HG02642 (cell line): Measurements from ENCODE around the gene PTPRD.

Experiments
- ATAC-seq: cut with Tn5 transposase; IDR thresholded peaks from one replicate; pipeline ENCODE4 v1.9.1; 2021; ENCODE audit warnings: mild to moderate bottlenecking; ENCODE audit not compliant: unreplicated experiment, poor library complexity

The PTPRD gene

DNA sequence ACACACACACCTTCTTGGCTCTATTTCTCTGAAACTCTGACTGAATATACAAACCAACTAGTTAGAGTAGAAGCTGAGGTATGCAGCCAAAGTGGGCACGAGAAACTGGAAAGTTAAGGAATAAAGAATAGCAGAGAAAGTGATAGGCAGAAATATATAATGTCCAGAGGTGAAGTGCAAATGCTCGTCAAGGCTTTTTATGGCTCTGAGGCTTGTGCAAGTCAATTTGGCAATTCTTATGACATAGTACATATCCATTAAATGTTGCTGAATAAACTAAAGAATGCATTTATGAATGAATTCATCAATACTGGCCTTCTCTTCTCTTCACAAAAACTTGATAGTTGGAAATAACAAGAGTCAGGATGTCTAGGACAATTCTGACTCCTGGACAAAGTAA is 2323.1 kb downstream of the PTPRD start:
- no peak for ATAC-seq

DNA sequence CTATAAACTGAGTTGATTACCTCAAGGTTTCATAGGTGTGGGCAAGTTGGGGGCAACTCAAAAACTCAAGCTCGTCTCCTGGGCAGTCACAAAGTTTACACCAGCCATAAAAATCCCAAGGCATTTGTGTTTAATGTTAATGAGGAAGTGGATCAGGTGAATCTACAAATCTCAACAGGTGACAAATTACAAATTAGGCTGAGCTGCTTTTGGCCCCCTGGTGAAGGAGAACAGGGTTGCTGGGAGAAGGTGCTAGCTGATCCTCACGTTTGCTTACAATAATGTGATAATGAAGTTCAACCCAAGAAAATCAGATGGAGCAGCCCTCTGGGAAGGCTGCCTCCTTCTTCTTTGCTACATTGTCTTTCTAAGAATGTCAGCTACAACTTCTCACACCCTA is 2324.8 kb downstream of the PTPRD start:
- no peak for ATAC-seq

DNA sequence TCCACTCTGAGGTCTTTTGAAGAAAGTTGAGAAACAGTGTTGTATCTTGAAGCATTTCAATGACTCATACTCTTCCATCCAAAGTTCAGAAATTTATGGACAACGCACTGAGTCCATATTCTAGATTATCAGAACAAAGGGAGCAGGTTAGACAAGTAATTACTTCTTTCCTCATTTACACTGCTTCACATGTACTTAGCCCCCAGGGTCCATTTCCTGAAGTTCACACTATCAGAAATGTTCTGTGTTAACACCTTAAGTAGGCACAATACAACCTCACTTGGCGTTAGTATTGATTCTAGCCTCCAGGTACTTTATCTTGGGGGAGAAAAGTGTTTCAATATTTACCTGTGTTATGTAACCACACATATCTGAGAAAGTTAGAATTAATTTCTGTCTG is 2325.3 kb downstream of the PTPRD start:
- ATAC-seq, result no peak

DNA sequence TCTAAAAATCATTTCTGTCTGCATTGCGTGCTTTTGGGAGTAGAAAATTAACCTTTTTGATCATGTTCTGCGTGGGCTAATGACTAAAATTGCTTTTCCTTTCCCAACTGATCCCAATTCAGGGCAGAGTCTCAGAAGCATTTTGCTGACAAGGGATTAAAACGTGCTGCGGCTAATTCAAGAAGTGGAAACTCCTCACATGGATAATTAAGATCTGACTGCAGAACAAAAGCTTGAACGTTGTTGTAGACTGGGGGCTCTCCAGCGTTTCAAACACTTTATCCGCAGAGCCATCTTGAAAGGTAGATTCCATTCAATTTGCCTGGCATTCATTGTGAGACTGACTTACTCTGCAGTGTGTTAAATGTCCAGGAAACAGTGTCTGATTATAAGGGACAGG is 2327.9 kb downstream of the PTPRD start:
- ATAC-seq, result no peak

DNA sequence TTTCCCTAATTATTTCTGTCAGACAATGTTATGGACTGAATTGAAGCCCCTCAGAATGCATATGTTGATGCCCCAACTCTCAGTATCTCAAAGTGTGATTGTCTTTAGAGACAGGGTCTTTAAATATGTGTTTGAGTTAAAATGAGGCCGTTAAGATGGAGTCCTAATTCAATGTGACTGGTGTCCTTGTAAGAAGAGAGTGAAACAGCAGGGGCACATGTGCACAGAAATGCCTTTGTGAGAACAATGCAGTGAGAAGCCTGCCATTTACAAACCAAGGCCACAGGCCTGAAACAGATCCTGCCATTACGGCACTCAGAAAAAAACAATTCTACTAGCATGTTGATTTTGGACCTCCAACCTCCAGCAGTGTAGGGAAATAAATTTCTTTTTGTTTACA is 2330.3 kb downstream of the PTPRD start:
- no peak for ATAC-seq

DNA sequence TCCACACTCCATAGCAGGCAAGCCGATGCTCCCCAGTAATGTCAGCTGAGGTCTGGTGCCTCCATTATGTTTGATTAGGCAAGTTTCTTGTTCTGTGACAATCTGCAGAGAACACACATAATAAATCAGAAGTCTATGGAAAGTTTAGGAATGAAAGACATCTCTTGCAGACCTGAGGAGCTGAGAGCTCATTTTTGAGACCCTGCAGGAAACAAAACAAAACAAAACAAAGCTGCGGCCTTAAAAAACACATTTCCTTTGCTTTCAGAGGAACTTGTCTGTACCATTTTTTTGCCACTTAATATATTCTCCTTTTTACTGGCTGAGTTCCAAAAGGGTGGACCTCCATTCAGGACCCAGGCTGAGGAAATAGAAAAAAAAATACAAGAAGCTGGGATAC is 2332.0 kb downstream of the PTPRD start:
- no peak for ATAC-seq

DNA sequence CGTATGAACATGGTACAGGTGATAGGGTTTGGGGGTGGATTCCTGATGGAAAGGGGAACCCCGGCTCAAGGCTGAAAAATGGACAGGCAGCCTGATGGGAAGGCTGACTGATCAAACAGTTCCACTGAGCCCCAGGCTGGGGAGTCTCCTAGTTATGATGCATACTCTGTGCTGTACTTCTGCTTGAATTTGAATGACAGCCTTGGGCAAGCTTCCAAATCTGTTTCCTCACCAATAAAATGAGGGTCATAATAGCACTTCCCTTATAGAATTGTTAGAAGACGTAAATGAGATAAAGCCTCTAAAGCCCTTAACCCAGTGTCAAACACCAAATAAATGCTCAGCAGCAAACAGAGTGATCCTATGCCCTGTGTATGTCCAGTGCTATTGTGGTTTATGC is 2334.8 kb downstream of the PTPRD start:
- ATAC-seq, result no peak

DNA sequence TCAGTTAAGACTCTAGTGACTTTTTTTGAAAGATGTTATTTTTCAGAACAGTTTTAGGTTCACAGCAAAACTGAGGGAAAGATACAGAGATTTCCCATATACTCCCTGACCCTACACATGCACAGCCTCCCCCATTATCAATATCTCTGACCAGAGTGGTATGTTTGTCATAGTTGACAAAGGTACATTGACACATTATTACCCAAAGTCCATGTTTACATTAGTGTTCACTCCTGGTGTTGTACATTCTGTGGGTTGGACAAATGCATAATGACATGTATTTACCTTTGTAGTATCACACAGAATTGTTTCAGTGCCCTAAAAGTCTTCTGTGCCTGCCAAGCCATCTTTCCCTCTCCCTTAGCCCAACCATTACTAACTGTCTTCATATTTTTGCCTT is 2342.6 kb downstream of the PTPRD start:
- ATAC-seq, result no peak

DNA sequence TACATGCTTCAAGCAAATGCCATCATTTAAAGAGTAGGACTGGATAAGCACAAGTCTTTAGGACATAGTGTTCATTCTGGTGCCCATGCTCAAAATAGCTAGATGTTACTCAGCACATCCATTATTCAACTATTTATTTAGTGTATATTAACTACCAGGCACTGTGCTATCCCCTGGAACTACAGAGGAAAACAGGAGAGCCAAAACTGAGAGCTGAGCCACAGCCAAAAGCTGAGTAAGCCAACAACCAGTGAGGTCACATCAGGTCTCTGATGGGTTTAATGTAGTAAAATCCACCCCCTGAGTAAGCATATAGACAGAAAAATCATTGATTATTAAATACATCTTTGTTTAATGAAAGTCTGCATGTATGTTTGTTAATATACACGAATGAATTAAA is 2343.9 kb downstream of the PTPRD start:
- no peak for ATAC-seq

DNA sequence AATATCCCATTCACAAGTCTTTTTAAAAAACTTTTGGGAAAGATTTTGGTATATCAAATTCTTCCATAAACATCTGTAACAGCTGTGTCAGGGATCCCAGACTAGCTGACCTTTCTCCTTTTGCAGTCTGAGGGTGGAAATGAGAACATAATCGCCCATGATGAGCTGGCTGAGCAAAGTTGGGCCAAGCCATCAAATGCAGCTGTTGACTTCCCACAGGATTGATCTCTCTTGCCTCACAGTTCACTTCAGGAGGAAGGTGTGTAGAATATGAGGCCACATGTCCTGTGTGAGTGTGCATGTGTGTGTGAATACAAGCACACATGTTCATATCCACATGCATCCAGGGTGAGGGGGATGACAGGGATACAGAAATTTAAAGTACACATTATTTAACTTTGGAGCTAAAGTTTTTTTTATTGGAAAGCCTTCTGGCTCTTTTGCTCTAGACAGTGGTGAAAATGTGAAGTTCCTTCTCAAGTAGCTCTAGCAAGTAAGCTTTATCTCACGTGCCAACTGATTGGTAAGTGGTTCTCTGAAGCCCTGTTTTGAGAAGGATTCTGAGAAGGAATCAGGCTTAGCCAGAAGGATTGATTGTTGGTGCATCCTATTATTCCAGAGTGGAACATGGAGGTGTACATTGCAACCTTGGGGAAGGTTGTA is 2344.5 kb downstream of the PTPRD start:
- ATAC-seq, result no peak

DNA sequence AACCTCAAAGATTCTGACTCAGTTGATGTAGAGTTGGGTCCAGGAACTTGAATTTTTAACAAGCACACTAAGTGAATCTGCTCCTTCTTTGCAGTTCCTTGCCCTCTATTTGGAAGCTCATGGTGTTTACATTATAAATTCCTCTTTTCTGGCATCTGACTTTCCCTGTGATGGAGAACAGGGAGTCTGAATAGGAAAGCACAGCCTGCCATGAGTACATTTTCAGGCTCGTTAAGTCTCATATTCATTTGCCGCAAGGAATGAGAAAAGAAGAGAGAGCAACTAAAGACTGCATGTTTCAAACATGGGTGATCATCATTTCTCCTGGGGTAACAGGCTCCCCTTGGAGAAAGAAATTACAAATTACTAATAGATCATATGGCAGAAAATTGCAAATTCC is 2345.2 kb downstream of the PTPRD start:
- ATAC-seq, result no peak

DNA sequence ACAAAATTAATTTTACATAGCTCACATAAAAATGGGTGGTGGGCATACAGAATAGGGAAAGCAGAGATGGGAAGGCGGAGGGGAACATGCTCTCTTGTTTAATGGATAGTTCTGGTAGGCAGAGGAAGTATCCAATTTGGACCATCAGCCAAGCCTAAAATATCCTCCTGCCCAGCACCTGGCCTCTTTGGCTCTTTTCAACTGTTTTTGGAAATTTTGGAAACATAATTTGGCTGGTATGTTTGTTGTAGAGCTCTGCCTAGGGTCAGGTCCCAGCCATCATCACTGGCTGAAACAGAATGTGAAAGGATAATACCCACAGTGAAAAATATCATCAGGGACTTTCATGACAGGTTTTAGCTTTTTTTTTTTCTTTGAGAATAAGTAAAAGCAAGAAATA is 2345.9 kb downstream of the PTPRD start:
- no peak for ATAC-seq

DNA sequence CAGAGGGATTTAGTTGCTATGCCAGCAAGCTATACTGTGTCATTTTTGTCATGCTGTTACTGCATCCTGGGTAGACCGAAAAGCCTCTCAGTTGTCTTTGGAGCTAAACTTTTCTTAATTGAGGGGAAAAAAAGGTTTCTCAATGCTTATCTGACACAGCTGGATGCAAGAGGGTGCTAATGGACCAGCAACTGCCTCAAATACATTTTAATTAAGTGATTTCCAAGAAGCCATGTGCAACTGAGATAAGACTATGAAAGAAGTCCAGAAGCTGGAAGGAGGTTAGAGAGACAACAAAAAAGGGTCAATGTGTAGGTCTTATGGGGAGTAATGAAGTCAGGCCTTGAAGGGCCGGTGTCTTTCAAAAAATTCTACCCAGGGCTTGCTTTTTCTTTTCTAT is 2347.5 kb downstream of the PTPRD start:
- ATAC-seq, result no peak
